ENCODE measurements around the gene FAM20A. TPM values are rescaled to one million over a fixed set of nuclear protein-coding genes. Genes with fewer than 3 reads are reported as not detected.

FAM20A gene
- total RNA-seq, 6 experiments from 2014 or later, result 28.2 to 86.0 (median 45.0) TPM

GRCh38 chr17:68567581-68567980 lies 33.6 kb downstream of the FAM20A start:
- peak overlapping the region; percentile 31 to 70 (median 68) for H3K27ac ChIP-seq
- no peak for DNase-seq
- H3K4me3 ChIP-seq, result no peak overlapping the region
- TF ChIP-seq CTCF (IDR thresholded peaks at IDR 0.05) (no peak), POLR2A (IDR thresholded peaks at IDR 0.05) (no peak)
- intact Hi-C loops (cut with DNase I), result no loop called here
- ATAC-seq, result peak in 3 of 4 donors; percentile 19 to 36 (median 30)
- WGBS (ENCODE audit: insufficient coverage, low coverage, low lambda C conversion rate, missing lambda C conversion rate), result 91% methylated on average over 3 of the region's 8 CpGs
- no peaks in the 10 kb centered on the region for H3K27me3 ChIP-seq
- no peaks in the 10 kb centered on the region for H3K9me3 ChIP-seq
- H3K4me1 ChIP-seq, result peaks cover 0 to 23% (median 9%) of the 10 kb centered on the region in 4 donors
- no peaks in the 10 kb centered on the region for H3K36me3 ChIP-seq

- TF ChIP-seq CTCF (IDR thresholded peaks at IDR 0.05) (no peak), POLR2A (IDR thresholded peaks at IDR 0.05) (no peak)
- Histone ChIP-seq H3K27me3 (no peaks in the 10 kb centered on the region), H3K4me1 (peaks cover 0 to 23% (median 9%) of the 10 kb centered on the region in 4 donors), H3K27ac (peak overlapping the region; percentile 31 to 70 (median 68)), H3K4me3 (no peak overlapping the region), H3K36me3 (no peaks in the 10 kb centered on the region), H3K9me3 (no peaks in the 10 kb centered on the region)
- intact Hi-C loops (cut with DNase I), result no loop called here
- 40% methylated on average over 3 of the region's 3 CpGs for WGBS (ENCODE audit: insufficient coverage, low coverage, low lambda C conversion rate, missing lambda C conversion rate)
- peak; percentile 67 to 86 (median 82) for ATAC-seq
- DNase-seq, result peak in 1 of 3 donors; percentile 65
These were observed 34.1 kb downstream of the FAM20A start for GRCh38 chr17:68567035-68567434.

GRCh38 chr17:68566442-68566738 lies 34.8 kb downstream of the FAM20A start:
- no peak for DNase-seq
- Histone ChIP-seq H3K4me1 (peaks cover 0 to 28% (median 9%) of the 10 kb centered on the region in 4 donors), H3K4me3 (no peak overlapping the region), H3K27me3 (no peaks in the 10 kb centered on the region), H3K9me3 (no peaks in the 10 kb centered on the region), H3K36me3 (no peaks in the 10 kb centered on the region), H3K27ac (peak overlapping the region in 2 of 3 donors; percentile 38 to 68)
- ATAC-seq, result peak in 2 of 4 donors; percentile 51 to 66
- TF ChIP-seq POLR2A (IDR thresholded peaks at IDR 0.05) (no peak), CTCF (IDR thresholded peaks at IDR 0.05) (no peak)
- WGBS (ENCODE audit: insufficient coverage, low coverage, low lambda C conversion rate, missing lambda C conversion rate), result 12% methylated on average over 2 of the region's 2 CpGs
- intact Hi-C loops (cut with DNase I), result no loop called here

- Histone ChIP-seq H3K4me1 (peaks cover 0 to 28% (median 9%) of the 10 kb centered on the region in 4 donors), H3K9me3 (no peaks in the 10 kb centered on the region), H3K4me3 (no peak overlapping the region), H3K27me3 (no peaks in the 10 kb centered on the region), H3K27ac (peak overlapping the region in 2 of 3 donors; percentile 38 to 68), H3K36me3 (no peaks in the 10 kb centered on the region)
- DNase-seq (no peak), ATAC-seq (no peak)
- 69% methylated on average over 3 of the region's 3 CpGs for WGBS (ENCODE audit: insufficient coverage, low coverage, low lambda C conversion rate, missing lambda C conversion rate)
- TF ChIP-seq CTCF (IDR thresholded peaks at IDR 0.05), result no peak
- intact Hi-C loops (cut with DNase I), result no loop called here
These were observed 35.3 kb downstream of the FAM20A start for GRCh38 chr17:68565661-68566441.
